ENCODE data around the gene ZEB1. TPM values are rescaled to one million over a fixed set of nuclear protein-coding genes. Genes with fewer than 3 reads are reported as not detected.

The ZEB1 gene
- 10 to 100 TPM; 25.8 to 99.7 (median 32.7) TPM for polyA plus RNA-seq (ENCODE audit: insufficient read length in 4 of 4)

DNA sequence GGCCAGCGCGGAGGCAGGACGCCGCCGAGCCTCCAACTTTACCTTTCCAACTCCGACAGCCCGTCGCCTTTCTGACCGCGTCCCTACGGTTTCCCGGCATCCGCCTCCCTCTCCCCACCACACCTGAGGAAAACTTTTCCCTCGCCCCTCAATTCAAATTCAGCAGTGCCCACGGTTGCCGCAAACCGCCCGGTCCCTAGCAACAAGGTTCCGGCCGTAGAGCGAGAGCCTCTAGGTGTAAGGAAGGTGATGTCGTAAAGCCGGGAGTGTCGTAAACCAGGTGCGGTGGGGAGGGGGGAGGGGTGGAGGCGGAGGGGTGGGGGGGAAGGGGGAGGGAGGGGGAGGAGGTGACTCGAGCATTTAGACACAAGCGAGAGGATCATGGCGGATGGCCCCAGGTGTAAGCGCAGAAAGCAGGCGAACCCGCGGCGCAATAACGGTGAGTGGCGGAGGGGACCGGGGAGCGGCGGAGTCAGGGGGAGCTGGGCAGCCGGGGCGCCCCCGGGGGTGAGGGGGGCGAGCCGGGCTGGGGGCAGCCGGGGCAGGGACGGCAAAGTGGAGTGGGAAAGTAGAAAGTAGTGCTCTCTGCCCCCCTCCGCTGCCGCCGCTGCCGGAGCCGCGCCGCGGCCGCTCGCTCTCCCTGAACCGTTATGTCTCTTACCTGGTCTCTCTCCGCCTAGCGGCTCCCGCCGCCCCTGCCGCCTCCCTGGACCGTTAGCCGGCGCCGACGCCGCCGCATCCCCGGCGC lies at the start of gene ZEB1:
ZEB1 (plus strand) TSS at position 363 of the 748 bp plus-strand sequence; CDS start at position 382, 19 bp downstream.
- peak; percentile 81 to 89 (median 82) for DNase-seq (ENCODE audit: low read depth in 4 of 4, low spot score in 3 of 4)

DNA sequence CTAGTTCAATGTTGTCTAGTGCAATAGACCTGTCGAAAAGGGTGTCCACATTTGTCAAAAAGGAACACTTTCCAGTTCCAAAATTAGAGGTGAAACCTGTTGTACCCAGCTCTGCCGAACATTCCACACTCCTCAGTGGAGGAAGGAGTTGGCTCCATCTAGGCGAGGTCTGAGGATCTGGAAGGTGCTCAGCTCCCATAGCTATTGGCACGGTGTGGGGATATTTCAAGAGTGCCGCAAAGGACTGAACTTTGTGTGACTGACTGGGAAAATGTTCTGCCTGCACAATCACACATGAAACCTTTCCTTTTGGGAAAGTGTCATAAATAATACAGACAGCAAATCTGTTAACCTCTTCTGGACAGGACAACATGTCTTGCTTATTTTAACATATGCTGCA lies 48.1 kb upstream of the ZEB1 start:
- no peak for DNase-seq (ENCODE audit: low read depth in 4 of 4, low spot score in 3 of 4)

DNA sequence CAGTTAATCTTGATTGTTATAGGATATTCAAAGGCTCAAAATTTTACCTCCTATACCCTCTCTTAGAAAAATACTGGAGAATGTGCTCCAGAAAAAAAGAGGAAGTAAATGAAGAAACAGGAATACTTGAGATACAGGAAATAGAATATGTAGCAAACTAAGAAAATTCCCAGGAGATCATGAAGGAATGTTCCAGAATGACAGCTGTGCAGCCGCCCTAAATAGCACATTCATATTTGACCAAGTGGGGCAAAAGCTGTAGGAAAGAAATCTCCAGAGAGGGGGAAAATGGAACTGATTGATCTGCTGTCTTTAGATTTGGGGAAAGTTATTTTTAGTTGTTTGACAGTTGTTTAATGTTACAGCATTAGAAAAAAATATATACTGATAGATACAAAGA lies 46.2 kb upstream of the ZEB1 start:
- DNase-seq (ENCODE audit: low read depth in 4 of 4, low spot score in 3 of 4): no peak

DNA sequence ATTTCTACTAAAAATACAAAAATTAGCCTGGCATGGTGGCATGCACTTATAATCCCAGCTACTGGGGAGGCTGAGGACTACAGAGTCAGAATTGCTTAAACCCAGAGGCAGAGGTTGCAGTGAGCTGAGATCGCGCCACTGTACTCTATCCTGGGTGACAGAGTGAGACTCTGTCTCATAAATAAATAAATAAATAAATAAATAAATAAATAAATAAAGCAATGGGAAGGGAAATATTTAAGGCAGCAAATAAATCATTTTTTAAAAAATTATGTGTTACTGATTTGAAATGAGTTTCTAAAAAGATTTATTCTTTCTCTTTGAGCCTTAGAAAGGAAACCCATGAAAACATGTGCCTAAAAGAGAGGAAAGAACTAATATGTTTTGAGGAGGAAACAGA lies 45.2 kb upstream of the ZEB1 start:
- DNase-seq (ENCODE audit: low read depth in 4 of 4, low spot score in 3 of 4): no peak

DNA sequence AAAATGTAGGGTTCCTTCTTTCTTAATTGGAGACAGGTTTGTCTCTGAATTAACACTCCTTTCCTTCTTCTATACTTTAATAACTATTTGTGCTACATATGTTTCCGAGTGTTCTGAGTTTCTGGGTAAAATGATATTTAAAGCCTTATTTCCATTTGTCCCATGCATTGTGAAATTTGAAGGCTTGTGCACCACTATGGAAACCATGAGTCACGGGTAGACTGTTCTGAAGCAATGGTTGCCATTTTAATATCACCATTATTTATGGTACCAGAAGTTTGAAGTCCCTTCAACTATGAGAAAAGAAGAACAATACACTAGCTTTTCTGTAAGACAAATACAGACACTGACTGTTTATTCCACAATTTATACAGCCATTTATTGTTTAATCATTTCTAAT lies 44.7 kb upstream of the ZEB1 start:
- DNase-seq (ENCODE audit: low read depth in 4 of 4, low spot score in 3 of 4): no peak

DNA sequence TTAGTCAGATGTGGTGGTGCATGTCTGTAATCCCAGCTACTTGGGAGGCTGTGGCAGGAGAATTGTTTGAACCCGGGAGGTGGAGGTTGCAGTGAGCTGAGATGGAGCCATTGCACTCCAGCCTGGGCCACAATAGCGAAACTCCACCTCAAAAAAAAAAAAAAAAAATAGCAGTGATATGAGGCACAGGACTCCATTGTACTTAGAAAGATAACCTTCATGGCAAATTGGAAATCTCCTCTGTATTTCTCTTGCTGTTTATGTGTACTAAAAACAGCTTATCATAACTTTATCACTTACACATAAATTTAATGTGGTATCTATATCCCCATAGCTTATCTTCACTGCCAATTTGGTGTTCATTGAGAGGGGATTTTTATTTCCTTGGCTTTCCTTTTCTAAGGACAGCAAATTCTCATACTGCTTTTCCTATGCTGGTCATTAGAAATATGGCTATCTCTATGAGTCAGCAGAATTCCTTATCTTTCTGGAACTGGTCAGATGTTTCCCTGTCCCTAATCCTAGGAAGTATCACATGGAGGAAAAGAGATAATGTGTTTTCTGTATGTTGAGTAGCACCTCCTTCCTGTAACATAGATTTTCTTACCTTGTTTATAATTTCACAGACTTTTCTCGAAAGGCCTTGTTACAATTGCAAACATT lies 40.6 kb upstream of the ZEB1 start:
- DNase-seq (ENCODE audit: low read depth in 4 of 4, low spot score in 3 of 4): no peak

DNA sequence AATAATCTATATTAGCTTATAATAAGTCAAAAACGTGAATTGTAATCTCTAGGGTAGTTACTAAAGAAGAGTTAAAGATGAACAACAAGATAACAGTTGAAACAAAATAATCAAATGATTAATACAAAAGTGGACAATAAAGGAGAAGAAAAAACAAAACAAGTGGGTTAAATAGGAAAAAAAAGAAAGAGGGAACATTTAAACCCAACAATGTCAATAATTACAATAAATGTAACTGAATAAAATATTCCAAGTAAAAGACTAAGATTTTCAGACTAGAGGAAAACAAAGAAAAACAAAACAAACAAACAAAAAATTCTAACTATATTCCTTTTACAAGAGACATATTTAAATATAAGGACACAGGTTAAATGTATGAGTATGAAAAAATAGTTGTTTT lies 38.0 kb upstream of the ZEB1 start:
- no peak for DNase-seq (ENCODE audit: low read depth in 4 of 4, low spot score in 3 of 4)

DNA sequence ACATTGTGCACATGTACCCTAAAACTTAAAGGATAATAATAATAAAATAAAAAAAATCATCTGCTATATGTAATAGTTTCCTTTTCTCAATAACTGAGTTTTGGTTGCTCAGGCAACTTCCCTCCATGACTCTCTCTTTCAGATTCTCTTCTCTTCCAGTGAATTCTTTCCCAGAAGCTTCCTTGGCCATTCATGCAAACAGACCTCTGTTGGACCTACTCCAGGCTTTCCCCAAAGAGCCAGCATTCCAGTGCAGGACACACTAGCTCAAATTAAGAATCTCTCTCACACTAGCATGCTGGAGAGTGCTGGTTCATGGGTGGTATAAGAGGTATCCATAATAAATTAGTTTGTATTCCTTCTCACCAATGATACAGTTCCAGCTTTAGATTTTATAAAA lies 31.0 kb upstream of the ZEB1 start:
- no peak for DNase-seq (ENCODE audit: low read depth in 4 of 4, low spot score in 3 of 4)

DNA sequence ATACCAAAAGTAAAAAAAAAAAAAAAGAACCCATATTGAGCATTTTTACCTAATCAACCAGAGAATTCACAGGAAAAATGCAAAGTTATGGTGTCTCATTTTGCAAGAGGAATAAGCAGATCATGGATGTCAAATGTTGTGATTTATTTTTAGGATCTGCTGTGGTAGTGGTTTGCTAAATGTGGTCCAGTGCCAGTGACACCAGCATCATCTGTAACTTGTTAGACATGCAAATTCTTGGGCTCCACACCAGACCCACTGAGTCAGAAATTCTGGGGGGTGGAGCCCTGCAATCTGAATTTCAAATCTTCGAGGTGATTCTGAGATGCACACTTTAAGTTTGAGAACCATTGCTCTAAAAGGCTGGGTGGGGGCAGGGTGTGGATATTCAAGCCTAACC lies 30.1 kb upstream of the ZEB1 start:
- DNase-seq (ENCODE audit: low read depth in 4 of 4, low spot score in 3 of 4): no peak

DNA sequence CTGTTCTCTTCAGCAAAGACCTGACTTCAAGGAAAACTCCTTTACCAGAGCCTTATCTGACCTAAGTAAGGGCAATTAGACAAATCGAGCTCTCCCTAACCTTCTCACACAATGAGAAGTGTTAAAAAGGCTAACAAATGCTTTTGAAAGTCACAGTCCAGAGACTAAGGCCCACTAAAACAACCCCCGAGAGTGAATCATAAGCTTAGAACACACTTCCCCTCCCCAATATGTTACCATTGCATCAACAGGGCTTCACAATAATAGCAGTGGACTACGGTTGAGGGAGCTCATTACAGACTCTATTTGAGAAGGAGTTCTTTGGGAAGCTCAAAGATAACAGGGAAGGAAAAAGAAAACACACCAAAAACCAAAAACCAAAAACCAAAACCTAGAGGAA lies 28.6 kb upstream of the ZEB1 start:
- no peak for DNase-seq (ENCODE audit: low read depth in 4 of 4, low spot score in 3 of 4)

DNA sequence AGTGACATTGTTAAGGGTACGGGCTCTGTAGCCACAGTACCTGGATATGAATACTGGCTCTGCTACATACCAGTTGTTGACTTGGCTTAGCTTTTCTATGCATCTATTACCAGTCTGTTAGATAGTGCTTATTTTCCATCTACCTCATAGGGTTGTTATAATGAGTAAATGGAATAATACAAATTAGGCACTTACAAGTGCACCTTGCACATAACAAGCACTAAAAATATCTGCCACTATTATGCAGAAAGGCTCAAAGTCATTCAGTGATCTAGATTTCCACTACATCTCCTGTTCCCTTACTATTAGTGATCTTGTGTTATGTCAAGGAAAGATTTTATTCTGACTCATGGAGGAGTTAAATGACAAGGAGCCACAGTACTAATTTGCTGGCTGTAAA lies 27.9 kb upstream of the ZEB1 start:
- no peak for DNase-seq (ENCODE audit: low read depth in 4 of 4, low spot score in 3 of 4)

DNA sequence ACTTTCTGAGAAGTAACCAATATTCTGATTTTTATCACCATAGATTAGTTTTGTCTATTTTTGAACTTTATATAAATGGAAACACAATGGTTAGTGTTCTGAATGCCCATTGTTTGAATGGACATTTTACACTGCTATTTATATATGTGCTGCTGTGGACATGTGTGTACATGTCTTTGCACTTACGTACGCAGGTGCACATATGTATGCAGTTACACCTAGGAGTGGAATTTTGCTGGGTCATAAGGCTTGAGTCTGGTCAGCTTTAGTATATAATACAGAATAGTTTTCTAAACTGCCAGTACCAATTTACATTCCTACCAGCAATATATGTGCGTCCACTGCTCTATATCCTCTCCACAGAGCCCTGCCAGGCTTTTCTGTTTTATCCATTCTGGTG lies 24.5 kb upstream of the ZEB1 start:
- no peak for DNase-seq (ENCODE audit: low read depth in 4 of 4, low spot score in 3 of 4)

DNA sequence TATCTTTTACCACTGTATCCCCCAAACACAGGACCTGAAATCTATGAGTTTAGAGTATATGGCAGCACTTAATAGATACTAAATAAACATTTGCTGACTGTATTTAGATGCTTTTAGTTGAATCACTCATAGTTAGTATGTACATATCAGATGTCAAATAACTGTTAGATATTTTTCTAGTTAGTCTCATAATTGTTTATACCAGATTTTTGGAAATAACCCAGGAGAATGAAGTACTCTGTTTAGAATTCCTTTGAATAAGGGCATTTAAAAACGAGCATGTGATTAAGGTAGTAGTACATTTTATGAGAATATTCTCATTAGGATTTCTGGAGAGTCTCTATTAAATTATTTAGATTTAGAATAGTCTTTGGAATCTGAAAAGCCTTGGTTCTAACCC lies 22.3 kb upstream of the ZEB1 start:
- DNase-seq (ENCODE audit: low read depth in 4 of 4, low spot score in 3 of 4): no peak

DNA sequence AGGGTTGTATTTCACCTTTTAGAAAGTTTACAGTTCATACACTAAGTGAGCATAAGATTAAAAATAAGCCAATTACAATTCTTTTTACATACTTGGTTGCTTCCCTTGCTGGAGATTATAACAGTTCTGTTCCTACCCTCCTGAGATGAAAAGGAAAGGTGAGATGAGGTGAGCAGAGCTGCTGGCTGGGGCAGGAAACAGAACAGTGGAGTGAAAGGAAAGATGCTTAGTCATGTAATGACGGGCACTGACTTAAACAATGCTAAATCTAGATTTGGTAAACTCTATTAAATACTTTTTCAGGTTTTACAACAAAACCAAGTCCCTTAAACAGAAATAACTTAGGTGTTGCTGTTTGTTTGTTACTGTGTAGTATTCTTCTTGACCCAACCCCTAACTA lies 19.9 kb upstream of the ZEB1 start:
- DNase-seq (ENCODE audit: low read depth in 4 of 4, low spot score in 3 of 4): no peak

DNA sequence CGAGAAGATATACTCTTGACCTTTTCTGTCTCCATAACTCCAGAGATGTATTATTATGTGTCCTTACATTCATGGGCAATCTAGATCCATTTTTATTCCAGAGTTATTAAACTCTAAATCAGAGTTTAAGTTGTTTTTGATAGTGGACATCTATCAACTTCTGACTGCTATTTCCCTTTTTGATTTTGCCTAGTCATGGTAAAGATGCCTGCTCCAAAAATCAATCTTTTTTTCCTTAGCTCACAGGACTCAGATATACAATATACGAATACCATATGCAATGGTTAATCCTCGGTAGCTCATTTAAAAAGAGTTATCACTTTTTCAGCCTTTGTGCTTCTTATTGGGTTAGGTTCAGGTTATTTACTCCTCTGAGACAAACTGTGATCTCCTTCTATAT lies 15.8 kb upstream of the ZEB1 start:
- no peak for DNase-seq (ENCODE audit: low read depth in 4 of 4, low spot score in 3 of 4)

DNA sequence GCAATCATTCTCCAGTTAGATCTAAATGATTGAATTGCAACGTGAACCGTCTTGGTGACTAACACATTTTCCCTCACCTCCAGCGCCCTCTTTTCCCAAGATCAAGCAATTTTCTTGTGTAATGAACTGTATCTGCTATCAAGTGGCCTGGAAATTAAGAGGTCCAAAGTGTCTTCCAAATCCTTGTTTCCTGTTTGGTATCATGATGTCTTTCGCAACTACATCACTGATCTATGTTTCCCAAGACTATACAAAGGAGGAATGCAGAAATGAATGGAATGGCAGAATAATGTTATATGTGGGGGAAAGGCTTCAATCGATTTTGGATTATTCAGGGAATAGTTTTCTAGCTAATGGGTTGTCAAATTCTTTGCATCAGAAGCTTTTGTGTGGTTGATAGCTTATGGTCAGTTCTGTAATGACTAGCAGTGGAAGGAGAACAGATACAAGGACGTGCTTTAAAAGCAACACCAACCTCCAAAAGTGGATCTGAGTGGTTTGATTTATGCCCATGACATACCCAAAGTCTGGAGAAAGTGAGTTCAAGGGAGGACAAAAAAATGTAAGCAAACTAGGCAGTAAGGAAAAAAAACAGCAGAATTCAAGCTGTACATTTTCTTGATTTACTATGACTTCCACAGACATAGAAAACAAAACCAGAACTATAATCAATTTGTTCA lies 14.6 kb upstream of the ZEB1 start:
- no peak for DNase-seq (ENCODE audit: low read depth in 4 of 4, low spot score in 3 of 4)

DNA sequence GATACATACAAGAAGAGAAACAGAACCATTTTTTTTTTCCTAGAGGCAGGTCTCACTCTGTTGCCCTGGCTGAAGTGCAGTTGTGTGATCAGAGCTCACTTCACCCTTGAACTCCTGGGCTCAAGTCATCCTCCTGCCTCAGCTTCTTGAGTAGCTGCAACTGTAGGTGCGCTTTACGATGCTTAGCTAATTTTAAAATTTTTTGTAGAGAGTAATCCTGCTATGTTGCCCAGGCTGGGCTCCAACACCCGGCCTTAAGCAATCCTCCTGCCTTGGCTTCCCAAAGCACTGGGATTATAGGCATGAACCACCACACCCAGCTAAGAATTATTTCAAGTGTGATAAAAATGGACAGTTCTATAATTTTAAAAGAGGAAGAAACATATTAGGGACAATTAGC lies 5.6 kb upstream of the ZEB1 start:
- no peak for DNase-seq (ENCODE audit: low read depth in 4 of 4, low spot score in 3 of 4)

DNA sequence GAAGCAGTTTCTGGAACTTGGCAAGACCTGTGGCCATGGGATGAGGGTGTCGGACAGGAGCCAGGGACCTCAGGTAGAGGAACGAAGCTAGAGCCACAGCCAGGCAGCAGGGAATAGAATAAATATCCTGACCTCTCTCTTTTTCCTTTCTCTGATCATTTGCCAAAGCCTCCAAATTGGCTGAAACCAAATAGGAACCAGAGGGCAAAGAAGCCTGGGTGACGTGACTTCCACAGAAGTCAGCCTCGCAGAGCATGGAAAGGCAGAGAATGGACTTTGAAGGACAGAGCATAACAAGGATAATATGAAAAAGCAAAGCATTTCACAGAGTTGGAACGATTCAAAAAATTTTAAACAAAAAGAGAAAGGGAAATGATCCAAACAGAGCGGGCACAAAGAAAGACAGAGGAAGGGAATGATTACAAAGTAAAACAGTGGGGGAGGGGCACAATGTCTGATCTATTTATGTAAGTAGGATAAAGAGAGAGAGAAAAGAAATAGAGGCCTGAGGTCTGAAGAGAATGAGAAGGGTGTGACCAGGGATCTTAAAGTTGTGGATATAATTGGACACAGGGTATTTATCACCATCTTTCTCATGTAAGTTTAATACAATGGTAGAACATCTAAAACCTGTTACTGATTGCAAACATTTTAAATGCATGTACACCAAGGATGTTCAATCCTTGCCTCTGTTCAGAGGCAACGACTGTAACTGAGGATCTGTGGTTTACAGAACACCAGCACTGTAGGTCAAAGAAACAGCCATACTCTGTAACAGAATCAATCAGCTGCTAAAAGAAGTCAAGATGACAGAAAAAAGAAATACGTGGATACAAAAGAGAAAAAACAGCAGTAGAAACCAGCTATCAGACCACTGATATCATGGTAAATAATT lies 4.5 kb upstream of the ZEB1 start:
- DNase-seq (ENCODE audit: low read depth in 4 of 4, low spot score in 3 of 4): no peak

DNA sequence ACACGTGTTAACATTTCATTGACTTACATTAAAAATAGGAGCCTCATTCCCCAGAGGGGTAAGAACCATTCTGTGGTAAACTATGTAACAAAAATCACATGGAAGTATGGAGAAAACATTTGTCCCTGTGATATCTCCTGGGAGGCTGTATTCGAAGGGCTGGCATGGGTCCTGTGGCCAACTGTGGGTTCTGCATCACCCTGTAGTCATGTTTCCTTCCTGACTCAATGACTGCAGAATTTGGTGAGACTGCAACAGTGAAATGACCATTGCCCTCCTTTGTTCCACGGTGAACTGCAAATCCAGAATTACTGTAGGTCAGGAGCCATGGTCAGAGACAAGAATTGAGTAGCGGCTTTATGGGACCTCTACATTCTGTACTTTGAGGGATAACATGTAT lies 3.6 kb upstream of the ZEB1 start:
- DNase-seq (ENCODE audit: low read depth in 4 of 4, low spot score in 3 of 4): no peak

DNA sequence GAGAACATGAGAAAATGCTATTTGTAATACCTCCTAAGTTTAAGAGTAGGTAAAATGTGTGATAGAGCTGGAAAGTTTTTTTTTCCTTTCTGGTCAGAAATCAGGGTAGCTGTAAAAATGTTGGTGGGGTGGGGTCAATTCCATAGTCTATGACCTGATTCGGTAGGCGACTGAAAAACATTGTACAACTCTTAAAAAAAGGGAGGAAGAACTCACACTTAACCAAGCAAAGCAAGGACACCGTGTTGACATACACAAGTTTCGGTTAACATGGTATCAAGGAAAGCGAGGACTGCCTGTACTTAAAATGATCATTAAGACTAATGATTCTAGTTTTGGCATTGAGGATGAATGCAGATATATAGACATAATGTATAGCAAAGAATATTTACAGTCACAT lies 1.8 kb upstream of the ZEB1 start:
- DNase-seq (ENCODE audit: low read depth in 4 of 4, low spot score in 3 of 4): no peak

All from left renal pelvis (tissue), 4 donors.